Measurements from ENCODE around the gene MSI2.

- TF ChIP-seq, protein P1, sequence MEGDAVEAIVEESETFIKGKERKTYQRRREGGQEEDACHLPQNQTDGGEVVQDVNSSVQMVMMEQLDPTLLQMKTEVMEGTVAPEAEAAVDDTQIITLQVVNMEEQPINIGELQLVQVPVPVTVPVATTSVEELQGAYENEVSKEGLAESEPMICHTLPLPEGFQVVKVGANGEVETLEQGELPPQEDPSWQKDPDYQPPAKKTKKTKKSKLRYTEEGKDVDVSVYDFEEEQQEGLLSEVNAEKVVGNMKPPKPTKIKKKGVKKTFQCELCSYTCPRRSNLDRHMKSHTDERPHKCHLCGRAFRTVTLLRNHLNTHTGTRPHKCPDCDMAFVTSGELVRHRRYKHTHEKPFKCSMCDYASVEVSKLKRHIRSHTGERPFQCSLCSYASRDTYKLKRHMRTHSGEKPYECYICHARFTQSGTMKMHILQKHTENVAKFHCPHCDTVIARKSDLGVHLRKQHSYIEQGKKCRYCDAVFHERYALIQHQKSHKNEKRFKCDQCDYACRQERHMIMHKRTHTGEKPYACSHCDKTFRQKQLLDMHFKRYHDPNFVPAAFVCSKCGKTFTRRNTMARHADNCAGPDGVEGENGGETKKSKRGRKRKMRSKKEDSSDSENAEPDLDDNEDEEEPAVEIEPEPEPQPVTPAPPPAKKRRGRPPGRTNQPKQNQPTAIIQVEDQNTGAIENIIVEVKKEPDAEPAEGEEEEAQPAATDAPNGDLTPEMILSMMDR (IDR thresholded peaks at IDR 0.05): no peak
- no peak for TF ChIP-seq POLR2A (IDR thresholded peaks at IDR 0.05)
Observed at GRCh38 chr17:57255776-57256681, at the start of gene MSI2.
